HCT116 (cell line): Measurements from ENCODE around the gene MAML2. TPM values are rescaled to one million over a fixed set of nuclear protein-coding genes. Genes with fewer than 3 reads are reported as not detected.

ENCODE experiments used
- CBX3 ChIP-seq: IDR thresholded peaks from 2 replicates; pipeline ENCODE4 v1.6.1; 2012; ENCODE audit warnings: low read depth
- CTCF ChIP-seq, 3 experiments: fragments of 200-600 bp in 1 of 3; sonication (generic) in 1 of 3; IDR thresholded peaks in 2 of 3; conservative IDR thresholded peaks in 1 of 3; 2 replicates each; pipeline ENCODE4 v1.5.1; 2012 to 2017; ENCODE audit warnings: low read depth in 2 of 3, low read length in 2 of 3, antibody characterized with exemption in 1 of 3, borderline replicate concordance in 1 of 3, control low read depth in 1 of 3, mild to moderate bottlenecking in 1 of 3, mixed read lengths in 1 of 3, mixed run types in 1 of 3, moderate library complexity in 1 of 3; ENCODE audit not compliant: insufficient read depth in 1 of 3
- ELF1 ChIP-seq: IDR thresholded peaks from 2 replicates; pipeline ENCODE4 v1.6.1; 2012; ENCODE audit warnings: low read depth, borderline replicate concordance
- EZH2phosphoT487 ChIP-seq: fragments of 200-600 bp; IDR thresholded peaks from 2 replicates; pipeline ENCODE4 v1.6.1; 2018; ENCODE audit warnings: antibody characterized with exemption, borderline replicate concordance
- FOSL1 ChIP-seq: IDR thresholded peaks from 2 replicates; pipeline ENCODE4 v1.6.1; 2012; ENCODE audit warnings: low read depth
- JUND ChIP-seq: IDR thresholded peaks from 2 replicates; pipeline ENCODE4 v1.6.1; 2012
- POLR2AphosphoS5 ChIP-seq: IDR thresholded peaks from 2 replicates; pipeline ENCODE4 v1.6.1; 2011; ENCODE audit warnings: mild to moderate bottlenecking, low read depth, low read length, moderate library complexity
- RAD21 ChIP-seq: IDR thresholded peaks from 2 replicates; pipeline ENCODE4 v1.6.1; 2012; ENCODE audit warnings: low read depth, mild to moderate bottlenecking
- REST ChIP-seq: IDR thresholded peaks from 2 replicates; pipeline ENCODE4 v1.6.1; 2012; ENCODE audit warnings: low read depth
- SP1 ChIP-seq: IDR thresholded peaks from 2 replicates; pipeline ENCODE4 v1.6.1; 2012; ENCODE audit warnings: low read depth
- SRF ChIP-seq: IDR thresholded peaks from 2 replicates; pipeline ENCODE4 v1.6.1; 2012; ENCODE audit warnings: low read depth
- YY1 ChIP-seq: IDR thresholded peaks from 2 replicates; pipeline ENCODE4 v1.6.1; 2011; ENCODE audit warnings: low read length, low read depth, moderate library complexity, mild to moderate bottlenecking; ENCODE audit not compliant: insufficient replicate concordance; ENCODE audit errors: extremely low read depth
- total RNA-seq: library from RNA; stranded (reverse); gene quantifications from one replicate; pipeline ENCODE4 v1.2.1, GENCODE V29; 2021; ENCODE audit not compliant: unreplicated experiment

Gene MAML2
- total RNA-seq, 1 experiment from 2014 or later, result 2.6 TPM

- TF ChIP-seq REST (no peak), FOSL1 (no peak), SP1 (no peak), POLR2AphosphoS5 (no peak), ELF1 (no peak), CTCF (IDR thresholded peaks at IDR 0.05 in 2 of 3, conservative IDR thresholded peaks at IDR 0.05 in 1 of 3; ENCODE audit: borderline replicate concordance in 1 of 3, insufficient read depth in 1 of 3, low read depth in 2 of 3, low read length in 2 of 3) (no peak), SRF (no peak), EZH2phosphoT487 (no peak), JUND (no peak), RAD21 (no peak), CBX3 (no peak), YY1 (no peak)
These were observed 250.5 kb downstream of the MAML2 start (continued) for GRCh38 chr11:96092511-96092910.
